Measurements from ENCODE around the gene MYBPH. TPM values are rescaled to one million over a fixed set of nuclear protein-coding genes. Genes with fewer than 3 reads are reported as not detected.

The MYBPH gene
- total and polyA plus RNA-seq, 10 of the 15 experiments (the other 5 are each of a cell fraction or from before 2014, with no cell fraction given): 0.06 to 0.10 TPM; not detected in 8

DNA sequence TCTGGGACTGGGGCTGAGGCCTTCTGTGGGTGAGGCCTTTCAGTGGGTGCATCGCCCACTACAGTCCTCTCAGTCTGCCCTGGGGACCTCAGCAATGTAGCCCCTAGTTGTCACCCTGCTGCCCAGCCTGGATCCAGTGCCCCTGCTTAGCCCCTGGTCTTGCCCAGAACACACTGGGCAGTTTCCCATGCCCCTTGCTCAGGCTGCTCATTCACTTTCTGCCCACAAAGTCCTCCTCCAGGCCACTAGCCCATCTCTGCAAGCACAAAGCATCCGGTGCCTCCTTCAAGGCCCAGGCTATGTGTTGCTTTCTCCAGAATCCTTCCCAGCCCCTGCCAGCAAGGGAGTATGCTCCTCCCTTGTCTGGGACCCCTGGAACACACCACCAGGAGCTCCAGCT lies 53.5 kb downstream of the MYBPH start:
- Histone ChIP-seq H2AFZ (ENCODE audit: control insufficient read depth, low read depth, low read length) (no peak overlapping the region), H3K36me3 (ENCODE audit: control insufficient read depth in 2 of 2, insufficient read depth in 2 of 2, low read length in 1 of 2) (no peaks in the 10 kb centered on the region), H3K4me2 (ENCODE audit: control insufficient read depth, insufficient read depth) (no peak overlapping the region), H3K9ac (ENCODE audit: control insufficient read depth, insufficient read depth, low read length) (no peak overlapping the region), H3K27ac (ENCODE audit: control insufficient read depth, insufficient read depth) (no peak overlapping the region), H3K27me3 (replicated peaks in 1 of 2; ENCODE audit: control insufficient read depth in 2 of 2, insufficient read depth in 2 of 2, low read length in 1 of 2) (peaks cover 3 to 12% of the 10 kb centered on the region in 2 experiments), H3K79me2 (ENCODE audit: control insufficient read depth, insufficient read depth, low read length) (no peaks in the 10 kb centered on the region), H3K9me3 (replicated peaks; ENCODE audit: control insufficient read depth, insufficient read depth, low read length) (no peaks in the 10 kb centered on the region), H3K4me1 (ENCODE audit: control insufficient read depth, insufficient read depth, low read length) (no peaks in the 10 kb centered on the region), H4K20me1 (ENCODE audit: control insufficient read depth, insufficient read depth) (no peaks in the 10 kb centered on the region), H3K4me3 (no peak overlapping the region)
- no peak for FAIRE-seq
- no TSS peak for BruUV-seq (replicated peaks)
- intact Hi-C loops (cut with micrococcal nuclease; ENCODE audit: unreplicated experiment) (no loop called here), in situ Hi-C loops (cut with MboI) (no loop called here)
- CTCF ChIA-PET: no interaction called here
- WGBS (ENCODE audit: insufficient coverage, insufficient replicate concordance, low lambda C conversion rate, missing lambda C conversion rate): 0% methylated on average over 2 of the region's 2 CpGs
- SMC1A ChIA-PET (ENCODE audit: uncharacterized antibody, unreplicated experiment): interaction anchor here (0.6 kb wide), 1 partner anchor 207 kb away, joined by 3 read pairs; no protein-coding TSS in a partner anchor
- no peak for ATAC-seq
- POLR2A ChIA-PET: no interaction called here
- RAD21 ChIA-PET (ENCODE audit: unreplicated experiment): no interaction called here
- TF ChIP-seq HDGF (IDR thresholded peaks at IDR 0.05): no peak
- TF ChIP-seq POLR2A (IDR thresholded peaks at IDR 0.05; ENCODE audit: low read depth, low read length): no peak
- TF ChIP-seq, protein P1, sequence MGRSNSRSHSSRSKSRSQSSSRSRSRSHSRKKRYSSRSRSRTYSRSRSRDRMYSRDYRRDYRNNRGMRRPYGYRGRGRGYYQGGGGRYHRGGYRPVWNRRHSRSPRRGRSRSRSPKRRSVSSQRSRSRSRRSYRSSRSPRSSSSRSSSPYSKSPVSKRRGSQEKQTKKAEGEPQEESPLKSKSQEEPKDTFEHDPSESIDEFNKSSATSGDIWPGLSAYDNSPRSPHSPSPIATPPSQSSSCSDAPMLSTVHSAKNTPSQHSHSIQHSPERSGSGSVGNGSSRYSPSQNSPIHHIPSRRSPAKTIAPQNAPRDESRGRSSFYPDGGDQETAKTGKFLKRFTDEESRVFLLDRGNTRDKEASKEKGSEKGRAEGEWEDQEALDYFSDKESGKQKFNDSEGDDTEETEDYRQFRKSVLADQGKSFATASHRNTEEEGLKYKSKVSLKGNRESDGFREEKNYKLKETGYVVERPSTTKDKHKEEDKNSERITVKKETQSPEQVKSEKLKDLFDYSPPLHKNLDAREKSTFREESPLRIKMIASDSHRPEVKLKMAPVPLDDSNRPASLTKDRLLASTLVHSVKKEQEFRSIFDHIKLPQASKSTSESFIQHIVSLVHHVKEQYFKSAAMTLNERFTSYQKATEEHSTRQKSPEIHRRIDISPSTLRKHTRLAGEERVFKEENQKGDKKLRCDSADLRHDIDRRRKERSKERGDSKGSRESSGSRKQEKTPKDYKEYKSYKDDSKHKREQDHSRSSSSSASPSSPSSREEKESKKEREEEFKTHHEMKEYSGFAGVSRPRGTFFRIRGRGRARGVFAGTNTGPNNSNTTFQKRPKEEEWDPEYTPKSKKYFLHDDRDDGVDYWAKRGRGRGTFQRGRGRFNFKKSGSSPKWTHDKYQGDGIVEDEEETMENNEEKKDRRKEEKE (IDR thresholded peaks at IDR 0.05): no peak
- TF ChIP-seq MEF2A (IDR thresholded peaks at IDR 0.05; ENCODE audit: insufficient read depth, low read depth, low read length): no peak
- no peak for TF ChIP-seq NFXL1 (IDR thresholded peaks at IDR 0.05; ENCODE audit: borderline replicate concordance)
- TF ChIP-seq, protein P2, sequence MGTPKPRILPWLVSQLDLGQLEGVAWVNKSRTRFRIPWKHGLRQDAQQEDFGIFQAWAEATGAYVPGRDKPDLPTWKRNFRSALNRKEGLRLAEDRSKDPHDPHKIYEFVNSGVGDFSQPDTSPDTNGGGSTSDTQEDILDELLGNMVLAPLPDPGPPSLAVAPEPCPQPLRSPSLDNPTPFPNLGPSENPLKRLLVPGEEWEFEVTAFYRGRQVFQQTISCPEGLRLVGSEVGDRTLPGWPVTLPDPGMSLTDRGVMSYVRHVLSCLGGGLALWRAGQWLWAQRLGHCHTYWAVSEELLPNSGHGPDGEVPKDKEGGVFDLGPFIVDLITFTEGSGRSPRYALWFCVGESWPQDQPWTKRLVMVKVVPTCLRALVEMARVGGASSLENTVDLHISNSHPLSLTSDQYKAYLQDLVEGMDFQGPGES (IDR thresholded peaks at IDR 0.05): no peak
- TF ChIP-seq TCF7 (IDR thresholded peaks at IDR 0.05; ENCODE audit: borderline replicate concordance): no peak
- no peak for TF ChIP-seq KLF5 (IDR thresholded peaks at IDR 0.05; ENCODE audit: partially characterized antibody)
- no peak for TF ChIP-seq SUZ12 (IDR thresholded peaks at IDR 0.05; ENCODE audit: unreplicated experiment)
- TF ChIP-seq SMAD5 (IDR thresholded peaks at IDR 0.05; ENCODE audit: low read depth): no peak
- no peak for TF ChIP-seq WRNIP1 (IDR thresholded peaks at IDR 0.05; ENCODE audit: borderline replicate concordance, low read depth, low read length)
- TF ChIP-seq ZNF24 (IDR thresholded peaks at IDR 0.05): no peak
- no peak for TF ChIP-seq CREB1 (IDR thresholded peaks at IDR 0.05; ENCODE audit: low read depth)
- TF ChIP-seq, protein P3, sequence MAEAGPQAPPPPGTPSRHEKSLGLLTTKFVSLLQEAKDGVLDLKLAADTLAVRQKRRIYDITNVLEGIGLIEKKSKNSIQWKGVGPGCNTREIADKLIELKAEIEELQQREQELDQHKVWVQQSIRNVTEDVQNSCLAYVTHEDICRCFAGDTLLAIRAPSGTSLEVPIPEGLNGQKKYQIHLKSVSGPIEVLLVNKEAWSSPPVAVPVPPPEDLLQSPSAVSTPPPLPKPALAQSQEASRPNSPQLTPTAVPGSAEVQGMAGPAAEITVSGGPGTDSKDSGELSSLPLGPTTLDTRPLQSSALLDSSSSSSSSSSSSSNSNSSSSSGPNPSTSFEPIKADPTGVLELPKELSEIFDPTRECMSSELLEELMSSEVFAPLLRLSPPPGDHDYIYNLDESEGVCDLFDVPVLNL (IDR thresholded peaks at IDR 0.05; ENCODE audit: low read depth, low read length): no peak
- TF ChIP-seq EED (IDR thresholded peaks at IDR 0.05; ENCODE audit: low read depth): no peak
- TF ChIP-seq, protein P4, sequence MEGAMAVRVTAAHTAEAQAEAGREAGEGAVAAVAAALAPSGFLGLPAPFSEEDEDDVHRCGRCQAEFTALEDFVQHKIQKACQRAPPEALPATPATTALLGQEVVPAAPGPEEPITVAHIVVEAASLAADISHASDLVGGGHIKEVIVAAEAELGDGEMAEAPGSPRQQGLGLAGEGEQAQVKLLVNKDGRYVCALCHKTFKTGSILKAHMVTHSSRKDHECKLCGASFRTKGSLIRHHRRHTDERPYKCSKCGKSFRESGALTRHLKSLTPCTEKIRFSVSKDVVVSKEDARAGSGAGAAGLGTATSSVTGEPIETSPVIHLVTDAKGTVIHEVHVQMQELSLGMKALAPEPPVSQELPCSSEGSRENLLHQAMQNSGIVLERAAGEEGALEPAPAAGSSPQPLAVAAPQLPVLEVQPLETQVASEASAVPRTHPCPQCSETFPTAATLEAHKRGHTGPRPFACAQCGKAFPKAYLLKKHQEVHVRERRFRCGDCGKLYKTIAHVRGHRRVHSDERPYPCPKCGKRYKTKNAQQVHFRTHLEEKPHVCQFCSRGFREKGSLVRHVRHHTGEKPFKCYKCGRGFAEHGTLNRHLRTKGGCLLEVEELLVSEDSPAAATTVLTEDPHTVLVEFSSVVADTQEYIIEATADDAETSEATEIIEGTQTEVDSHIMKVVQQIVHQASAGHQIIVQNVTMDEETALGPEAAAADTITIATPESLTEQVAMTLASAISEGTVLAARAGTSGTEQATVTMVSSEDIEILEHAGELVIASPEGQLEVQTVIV (IDR thresholded peaks at IDR 0.05; ENCODE audit: borderline replicate concordance, partially characterized antibody): no peak
- no peak for TF ChIP-seq BCL11A (IDR thresholded peaks at IDR 0.05; ENCODE audit: low read depth, low read length)
- no peak for TF ChIP-seq SPI1 (IDR thresholded peaks at IDR 0.05; ENCODE audit: borderline replicate concordance, insufficient read depth, low read depth, low read length)
- no peak for DNase-seq (ENCODE audit: low read depth, low spot score)
